ENCODE measurements around the gene TOMM34.

GRCh38 chr20:44988631-44989171, 28.5 kb upstream of the TOMM34 start:
- TF ChIP-seq CTCF (IDR thresholded peaks at IDR 0.05) (no peak), POLR2A (IDR thresholded peaks at IDR 0.05) (no peak), EP300 (IDR thresholded peaks at IDR 0.05) (no peak), POLR2AphosphoS5 (IDR thresholded peaks at IDR 0.05) (no peak)

Measured in suprapubic skin (tissue), 4 donors.